ENCODE data around the gene CSRNP3. TPM values are rescaled to one million over a fixed set of nuclear protein-coding genes. Genes with fewer than 3 reads are reported as not detected.

The CSRNP3 gene
- total and polyA plus RNA-seq, 10 of the 15 experiments (the other 5 are each of a cell fraction or from before 2014, with no cell fraction given), result 0.03 to 5.2 (median 0.11) TPM; not detected in 1

GRCh38 chr2:165667375-165667774, 197.9 kb downstream of the CSRNP3 start:
- ChIA-PET CTCF (interaction anchor here (0.6 to 1.2 kb wide), 3 partner anchors 31 to 79 kb away, joined by 3 to 4 read pairs (median 3); no protein-coding TSS in a partner anchor), SMC1A (ENCODE audit: uncharacterized antibody, unreplicated experiment) (interaction anchor here (0.7 to 3.3 kb wide), 7 partner anchors 8 to 265 kb away, joined by 3 to 12 read pairs (median 5); no protein-coding TSS in a partner anchor)
- WGBS (ENCODE audit: insufficient coverage, insufficient replicate concordance, low lambda C conversion rate, missing lambda C conversion rate), result 70% methylated on average over 2 of the region's 2 CpGs

GRCh38 chr2:165674780-165675179, 205.3 kb downstream of the CSRNP3 start:
- no peaks in the 10 kb centered on the region for H3K79me2 ChIP-seq (ENCODE audit: control insufficient read depth, insufficient read depth, low read length)
- H3K4me2 ChIP-seq (ENCODE audit: control insufficient read depth, insufficient read depth), result no peak overlapping the region
- H2AFZ ChIP-seq (ENCODE audit: control insufficient read depth, low read depth, low read length), result no peak overlapping the region
- ChIA-PET SMC1A (ENCODE audit: uncharacterized antibody, unreplicated experiment) (interaction anchor here (0.6 to 9.3 kb wide), 30 partner anchors 7 to 488 kb away, joined by 3 to 98 read pairs (median 5); no protein-coding TSS in a partner anchor), CTCF (interaction anchor here (0.6 to 1.8 kb wide), 9 partner anchors 14 to 272 kb away, joined by 3 to 5 read pairs (median 3); no protein-coding TSS in a partner anchor), RAD21 (ENCODE audit: unreplicated experiment) (interaction anchor here (0.5 to 3.0 kb wide), 12 partner anchors 10 to 177 kb away, joined by 3 to 11 read pairs (median 4); no protein-coding TSS in a partner anchor), POLR2A (interaction anchor here (1.0 to 2.0 kb wide), 4 partner anchors 48 to 272 kb away, joined by 3 to 8 read pairs (median 6); no protein-coding TSS in a partner anchor)
- ATAC-seq (peak; percentile 53; the same call in 2 of the 3 replicates), FAIRE-seq (no peak), DNase-seq (ENCODE audit: low read depth, low spot score) (no peak)
- WGBS (ENCODE audit: insufficient coverage, insufficient replicate concordance, low lambda C conversion rate, missing lambda C conversion rate), result 0% methylated on average over 2 of the region's 2 CpGs
- H3K36me3 ChIP-seq (ENCODE audit: control insufficient read depth in 2 of 2, insufficient read depth in 2 of 2, low read length in 1 of 2), result no peaks in the 10 kb centered on the region
- H3K4me1 ChIP-seq (ENCODE audit: control insufficient read depth, insufficient read depth, low read length), result no peaks in the 10 kb centered on the region
- H4K20me1 ChIP-seq (ENCODE audit: control insufficient read depth, insufficient read depth), result no peaks in the 10 kb centered on the region
- H3K27ac ChIP-seq (ENCODE audit: control insufficient read depth, insufficient read depth), result no peak overlapping the region
- BruUV-seq (replicated peaks), result no TSS peak
- no peaks in the 10 kb centered on the region for H3K27me3 ChIP-seq (replicated peaks in 1 of 2; ENCODE audit: control insufficient read depth in 2 of 2, insufficient read depth in 2 of 2, low read length in 1 of 2)
- H3K9ac ChIP-seq (ENCODE audit: control insufficient read depth, insufficient read depth, low read length), result no peak overlapping the region
- no peaks in the 10 kb centered on the region for H3K9me3 ChIP-seq (replicated peaks; ENCODE audit: control insufficient read depth, insufficient read depth, low read length)
- intact Hi-C loops (cut with micrococcal nuclease; ENCODE audit: unreplicated experiment) (loop anchor here (1.0 kb wide), 1 partner anchor 79 kb away; no protein-coding TSS in a partner anchor), in situ Hi-C loops (cut with MboI) (no loop called here)
- no peak overlapping the region for H3K4me3 ChIP-seq
- TF ChIP-seq STAT1 (conservative IDR thresholded peaks at IDR 0.05), result no peak
- TF ChIP-seq BHLHE40 (IDR thresholded peaks at IDR 0.05; ENCODE audit: borderline replicate concordance in 1 of 2, low read depth in 2 of 2, low read length in 1 of 2), result peak in 1 of 2 experiments; percentile 88; a peak in 2 of 4 replicates
- TF ChIP-seq, protein P1, sequence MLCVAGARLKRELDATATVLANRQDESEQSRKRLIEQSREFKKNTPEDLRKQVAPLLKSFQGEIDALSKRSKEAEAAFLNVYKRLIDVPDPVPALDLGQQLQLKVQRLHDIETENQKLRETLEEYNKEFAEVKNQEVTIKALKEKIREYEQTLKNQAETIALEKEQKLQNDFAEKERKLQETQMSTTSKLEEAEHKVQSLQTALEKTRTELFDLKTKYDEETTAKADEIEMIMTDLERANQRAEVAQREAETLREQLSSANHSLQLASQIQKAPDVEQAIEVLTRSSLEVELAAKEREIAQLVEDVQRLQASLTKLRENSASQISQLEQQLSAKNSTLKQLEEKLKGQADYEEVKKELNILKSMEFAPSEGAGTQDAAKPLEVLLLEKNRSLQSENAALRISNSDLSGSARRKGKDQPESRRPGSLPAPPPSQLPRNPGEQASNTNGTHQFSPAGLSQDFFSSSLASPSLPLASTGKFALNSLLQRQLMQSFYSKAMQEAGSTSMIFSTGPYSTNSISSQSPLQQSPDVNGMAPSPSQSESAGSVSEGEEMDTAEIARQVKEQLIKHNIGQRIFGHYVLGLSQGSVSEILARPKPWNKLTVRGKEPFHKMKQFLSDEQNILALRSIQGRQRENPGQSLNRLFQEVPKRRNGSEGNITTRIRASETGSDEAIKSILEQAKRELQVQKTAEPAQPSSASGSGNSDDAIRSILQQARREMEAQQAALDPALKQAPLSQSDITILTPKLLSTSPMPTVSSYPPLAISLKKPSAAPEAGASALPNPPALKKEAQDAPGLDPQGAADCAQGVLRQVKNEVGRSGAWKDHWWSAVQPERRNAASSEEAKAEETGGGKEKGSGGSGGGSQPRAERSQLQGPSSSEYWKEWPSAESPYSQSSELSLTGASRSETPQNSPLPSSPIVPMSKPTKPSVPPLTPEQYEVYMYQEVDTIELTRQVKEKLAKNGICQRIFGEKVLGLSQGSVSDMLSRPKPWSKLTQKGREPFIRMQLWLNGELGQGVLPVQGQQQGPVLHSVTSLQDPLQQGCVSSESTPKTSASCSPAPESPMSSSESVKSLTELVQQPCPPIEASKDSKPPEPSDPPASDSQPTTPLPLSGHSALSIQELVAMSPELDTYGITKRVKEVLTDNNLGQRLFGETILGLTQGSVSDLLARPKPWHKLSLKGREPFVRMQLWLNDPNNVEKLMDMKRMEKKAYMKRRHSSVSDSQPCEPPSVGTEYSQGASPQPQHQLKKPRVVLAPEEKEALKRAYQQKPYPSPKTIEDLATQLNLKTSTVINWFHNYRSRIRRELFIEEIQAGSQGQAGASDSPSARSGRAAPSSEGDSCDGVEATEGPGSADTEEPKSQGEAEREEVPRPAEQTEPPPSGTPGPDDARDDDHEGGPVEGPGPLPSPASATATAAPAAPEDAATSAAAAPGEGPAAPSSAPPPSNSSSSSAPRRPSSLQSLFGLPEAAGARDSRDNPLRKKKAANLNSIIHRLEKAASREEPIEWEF (IDR thresholded peaks at IDR 0.05; ENCODE audit: insufficient replicate concordance, low read depth, low read length), result no peak

More at GRCh38 chr2:165667375-165667774, 197.9 kb downstream of the CSRNP3 start:
- no TSS peak for BruUV-seq (replicated peaks)
- Histone ChIP-seq H3K9me3 (replicated peaks; ENCODE audit: control insufficient read depth, insufficient read depth, low read length) (no peaks in the 10 kb centered on the region), H3K79me2 (ENCODE audit: control insufficient read depth, insufficient read depth, low read length) (no peaks in the 10 kb centered on the region), H3K9ac (ENCODE audit: control insufficient read depth, insufficient read depth, low read length) (no peak overlapping the region), H3K27ac (ENCODE audit: control insufficient read depth, insufficient read depth) (no peak overlapping the region), H2AFZ (ENCODE audit: control insufficient read depth, low read depth, low read length) (no peak overlapping the region), H4K20me1 (ENCODE audit: control insufficient read depth, insufficient read depth) (no peaks in the 10 kb centered on the region), H3K4me1 (ENCODE audit: control insufficient read depth, insufficient read depth, low read length) (no peaks in the 10 kb centered on the region), H3K36me3 (ENCODE audit: control insufficient read depth in 2 of 2, insufficient read depth in 2 of 2, low read length in 1 of 2) (no peaks in the 10 kb centered on the region), H3K27me3 (replicated peaks in 1 of 2; ENCODE audit: control insufficient read depth in 2 of 2, insufficient read depth in 2 of 2, low read length in 1 of 2) (no peaks in the 10 kb centered on the region), H3K4me2 (ENCODE audit: control insufficient read depth, insufficient read depth) (no peak overlapping the region), H3K4me3 (no peak overlapping the region)
- in situ Hi-C loops (cut with MboI), result no loop called here
- intact Hi-C loops (cut with micrococcal nuclease; ENCODE audit: unreplicated experiment), result no loop called here
- POLR2A ChIA-PET, result interaction anchor here (1.6 kb wide), 1 partner anchor 15 kb away, joined by 5 read pairs; no protein-coding TSS in a partner anchor
- FAIRE-seq (no peak), ATAC-seq (no peak), DNase-seq (ENCODE audit: low read depth, low spot score) (no peak)
- TF ChIP-seq, protein P2, sequence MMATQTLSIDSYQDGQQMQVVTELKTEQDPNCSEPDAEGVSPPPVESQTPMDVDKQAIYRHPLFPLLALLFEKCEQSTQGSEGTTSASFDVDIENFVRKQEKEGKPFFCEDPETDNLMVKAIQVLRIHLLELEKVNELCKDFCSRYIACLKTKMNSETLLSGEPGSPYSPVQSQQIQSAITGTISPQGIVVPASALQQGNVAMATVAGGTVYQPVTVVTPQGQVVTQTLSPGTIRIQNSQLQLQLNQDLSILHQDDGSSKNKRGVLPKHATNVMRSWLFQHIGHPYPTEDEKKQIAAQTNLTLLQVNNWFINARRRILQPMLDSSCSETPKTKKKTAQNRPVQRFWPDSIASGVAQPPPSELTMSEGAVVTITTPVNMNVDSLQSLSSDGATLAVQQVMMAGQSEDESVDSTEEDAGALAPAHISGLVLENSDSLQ (IDR thresholded peaks at IDR 0.05), result no peak
- TF ChIP-seq RCOR1 (conservative IDR thresholded peaks at IDR 0.05; ENCODE audit: low read depth, low read length), result no peak
- RAD21 ChIA-PET (ENCODE audit: unreplicated experiment), result interaction anchor here (0.7 to 1.8 kb wide), 2 partner anchors 20 to 43 kb away, joined by 3 to 5 read pairs; no protein-coding TSS in a partner anchor

All from GM12878 (cell line).